Measurements from ENCODE around the gene MAU2.

The MAU2 gene

DNA sequence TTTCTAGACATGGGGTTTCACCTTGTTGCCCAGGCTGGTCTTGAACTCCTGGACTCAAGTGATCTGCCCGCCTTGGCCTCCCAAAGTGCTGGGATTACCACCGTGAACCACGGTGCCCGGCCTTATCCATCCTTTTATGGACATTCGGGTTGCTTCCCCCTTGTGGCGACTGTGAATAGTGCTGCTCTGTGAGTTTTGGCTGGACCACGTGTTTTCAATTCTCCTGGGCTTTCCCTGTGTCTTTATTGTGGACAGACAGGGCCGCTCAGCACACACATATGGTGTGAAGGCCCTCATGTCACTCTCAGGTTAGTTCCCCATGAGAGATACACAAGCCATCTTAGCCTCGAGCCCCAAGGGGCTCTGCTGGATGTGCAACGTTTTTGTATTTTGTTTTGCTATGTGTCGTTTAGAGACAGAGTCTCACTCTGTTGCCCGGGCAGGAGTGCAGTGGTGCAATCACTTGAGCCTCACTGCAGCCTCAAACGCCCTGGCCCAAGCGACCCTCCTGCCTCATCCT lies 40.5 kb downstream of the MAU2 start:
- H3K27ac ChIP-seq (ENCODE audit: low read length), result no peak overlapping the region
- H2AFZ ChIP-seq (ENCODE audit: low read depth, low read length), result peak overlapping the region; percentile 16; the same call in 1 of the 2 replicates
- peak overlapping the region; percentile 32 for H3K4me3 ChIP-seq (ENCODE audit: low read length)
- H3K27me3 ChIP-seq (ENCODE audit: low read depth, low read length), result no peaks in the 10 kb centered on the region
- H3K4me1 ChIP-seq (ENCODE audit: low read length), result peaks cover 11% of the 10 kb centered on the region
- H3K9ac ChIP-seq (ENCODE audit: low read length), result no peak overlapping the region
- no peaks in the 10 kb centered on the region for H4K20me1 ChIP-seq (ENCODE audit: insufficient read depth, low read length)
- peak overlapping the region; percentile 56 for H3K4me2 ChIP-seq (ENCODE audit: low read length)
- H3K36me3 ChIP-seq (replicated peaks; ENCODE audit: low read depth, low read length), result peaks cover 11% of the 10 kb centered on the region
- no peaks in the 10 kb centered on the region for H3K9me3 ChIP-seq (ENCODE audit: insufficient read depth, low read length)
- TF ChIP-seq EZH2phosphoT487 (IDR thresholded peaks at IDR 0.05; ENCODE audit: low read depth) (no peak), CTCF (IDR thresholded peaks at IDR 0.05; ENCODE audit: low read depth, low read length) (peak; percentile 70)
- H3K79me2 ChIP-seq (ENCODE audit: low read length), result no peaks in the 10 kb centered on the region

DNA sequence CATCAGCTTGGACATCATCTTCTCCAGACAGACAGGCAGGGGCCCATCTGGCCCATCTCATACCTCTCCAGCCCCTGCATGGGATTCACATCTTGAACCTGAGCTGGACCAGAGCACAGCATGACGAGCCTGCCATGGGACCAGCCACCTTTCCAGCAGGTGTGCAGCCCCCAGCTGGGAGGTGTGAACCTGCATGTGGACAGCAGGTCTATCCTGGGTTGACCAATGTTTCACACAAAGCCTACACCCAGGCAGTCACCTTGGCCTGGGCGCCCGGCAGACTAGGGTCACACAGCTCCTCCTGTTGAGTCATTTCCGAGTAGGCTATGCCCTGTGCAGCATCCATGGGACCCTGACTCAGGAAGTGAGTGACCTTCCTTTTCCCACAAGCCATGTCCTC lies 41.4 kb downstream of the MAU2 start:
- Histone ChIP-seq H4K20me1 (ENCODE audit: insufficient read depth, low read length) (no peaks in the 10 kb centered on the region), H3K4me2 (ENCODE audit: low read length) (no peak overlapping the region), H3K27ac (ENCODE audit: low read length) (no peak overlapping the region), H3K4me3 (ENCODE audit: low read length) (no peak overlapping the region), H3K36me3 (replicated peaks; ENCODE audit: low read depth, low read length) (peaks cover 3% of the 10 kb centered on the region), H3K4me1 (ENCODE audit: low read length) (peaks cover 15% of the 10 kb centered on the region), H2AFZ (ENCODE audit: low read depth, low read length) (no peak overlapping the region), H3K9ac (ENCODE audit: low read length) (no peak overlapping the region), H3K79me2 (ENCODE audit: low read length) (no peaks in the 10 kb centered on the region), H3K27me3 (ENCODE audit: low read depth, low read length) (no peaks in the 10 kb centered on the region), H3K9me3 (ENCODE audit: insufficient read depth, low read length) (no peaks in the 10 kb centered on the region)
- TF ChIP-seq CTCF (IDR thresholded peaks at IDR 0.05; ENCODE audit: low read depth, low read length) (no peak), EZH2phosphoT487 (IDR thresholded peaks at IDR 0.05; ENCODE audit: low read depth) (no peak)

GRCh38 chr19:19366434-19367396 lies 46.1 kb downstream of the MAU2 start:
- H3K4me1 ChIP-seq (ENCODE audit: low read length), result peaks cover 7% of the 10 kb centered on the region; the same call in 1 of the 2 replicates
- H3K79me2 ChIP-seq (ENCODE audit: low read length), result no peaks in the 10 kb centered on the region
- TF ChIP-seq EZH2phosphoT487 (IDR thresholded peaks at IDR 0.05; ENCODE audit: low read depth), result no peak
- TF ChIP-seq CTCF (IDR thresholded peaks at IDR 0.05; ENCODE audit: low read depth, low read length), result peak; percentile 99
- peak overlapping the region; percentile 73 for H3K4me3 ChIP-seq (ENCODE audit: low read length)
- H3K4me2 ChIP-seq (ENCODE audit: low read length), result peak overlapping the region; percentile 93
- H3K27ac ChIP-seq (ENCODE audit: low read length), result no peak overlapping the region
- no peaks in the 10 kb centered on the region for H3K36me3 ChIP-seq (replicated peaks; ENCODE audit: low read depth, low read length)
- peak overlapping the region; percentile 98 for H2AFZ ChIP-seq (ENCODE audit: low read depth, low read length)
- no peaks in the 10 kb centered on the region for H3K9me3 ChIP-seq (ENCODE audit: insufficient read depth, low read length)
- peak overlapping the region; percentile 49; the same call in 1 of the 2 replicates for H3K9ac ChIP-seq (ENCODE audit: low read length)
- H3K27me3 ChIP-seq (ENCODE audit: low read depth, low read length), result no peaks in the 10 kb centered on the region
- H4K20me1 ChIP-seq (ENCODE audit: insufficient read depth, low read length), result no peaks in the 10 kb centered on the region

DNA sequence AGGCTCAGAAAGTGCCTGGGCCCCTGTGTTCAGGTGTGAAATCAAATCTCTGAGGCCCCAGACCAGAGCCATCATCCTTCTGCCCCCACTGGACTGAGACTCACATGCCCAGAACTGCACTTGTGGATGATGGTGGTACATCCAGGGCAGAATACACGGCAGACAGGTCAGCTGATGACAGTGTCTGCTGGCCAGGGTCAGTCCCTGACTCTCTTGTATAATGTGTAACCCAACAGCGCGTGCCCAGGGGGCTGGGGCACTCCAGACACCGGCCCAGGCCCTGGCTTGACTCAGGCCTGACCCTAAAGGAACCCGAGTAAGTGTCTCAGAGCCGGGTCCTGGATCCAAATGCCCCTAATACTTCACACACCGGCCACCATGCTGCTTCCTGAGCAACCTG lies 47.5 kb downstream of the MAU2 start:
- Histone ChIP-seq H3K36me3 (replicated peaks; ENCODE audit: low read depth, low read length) (no peaks in the 10 kb centered on the region), H4K20me1 (ENCODE audit: insufficient read depth, low read length) (no peaks in the 10 kb centered on the region), H3K4me3 (ENCODE audit: low read length) (no peak overlapping the region), H3K4me1 (ENCODE audit: low read length) (peaks cover 12% of the 10 kb centered on the region), H3K9me3 (ENCODE audit: insufficient read depth, low read length) (no peaks in the 10 kb centered on the region), H2AFZ (ENCODE audit: low read depth, low read length) (no peak overlapping the region), H3K79me2 (ENCODE audit: low read length) (no peaks in the 10 kb centered on the region), H3K27ac (ENCODE audit: low read length) (no peak overlapping the region), H3K9ac (ENCODE audit: low read length) (no peak overlapping the region), H3K4me2 (ENCODE audit: low read length) (no peak overlapping the region), H3K27me3 (ENCODE audit: low read depth, low read length) (no peaks in the 10 kb centered on the region)
- TF ChIP-seq EZH2phosphoT487 (IDR thresholded peaks at IDR 0.05; ENCODE audit: low read depth) (no peak), CTCF (IDR thresholded peaks at IDR 0.05; ENCODE audit: low read depth, low read length) (no peak)

All from OCI-LY3 (cell line).